Amniotic stem cell (primary cell): ENCODE measurements around the gene TTC31.
"Not testable (repeated sequence)": the region's sequence is repeated elsewhere in the genome, so short reads cannot be mapped to it uniquely, and the experiment has no call there.

ENCODE experiments used
- DNase-seq: peaks from one replicate; lab custom pipeline; 2025; lab: John Stamatoyannopoulos, UW

The TTC31 gene

GRCh38 chr2:74482801-74483674 lies at the start of gene TTC31, which contains the start of gene CCDC142:
Gene TTC31, plus strand, starts transcription at chr2:74483081. Its CDS starts 15 bp downstream, at chr2:74483096.
Gene CCDC142, minus strand, starts transcription at chr2:74482998. Its CDS starts 161 bp downstream, at chr2:74482837.
- peak; percentile 94 for DNase-seq

DNA sequence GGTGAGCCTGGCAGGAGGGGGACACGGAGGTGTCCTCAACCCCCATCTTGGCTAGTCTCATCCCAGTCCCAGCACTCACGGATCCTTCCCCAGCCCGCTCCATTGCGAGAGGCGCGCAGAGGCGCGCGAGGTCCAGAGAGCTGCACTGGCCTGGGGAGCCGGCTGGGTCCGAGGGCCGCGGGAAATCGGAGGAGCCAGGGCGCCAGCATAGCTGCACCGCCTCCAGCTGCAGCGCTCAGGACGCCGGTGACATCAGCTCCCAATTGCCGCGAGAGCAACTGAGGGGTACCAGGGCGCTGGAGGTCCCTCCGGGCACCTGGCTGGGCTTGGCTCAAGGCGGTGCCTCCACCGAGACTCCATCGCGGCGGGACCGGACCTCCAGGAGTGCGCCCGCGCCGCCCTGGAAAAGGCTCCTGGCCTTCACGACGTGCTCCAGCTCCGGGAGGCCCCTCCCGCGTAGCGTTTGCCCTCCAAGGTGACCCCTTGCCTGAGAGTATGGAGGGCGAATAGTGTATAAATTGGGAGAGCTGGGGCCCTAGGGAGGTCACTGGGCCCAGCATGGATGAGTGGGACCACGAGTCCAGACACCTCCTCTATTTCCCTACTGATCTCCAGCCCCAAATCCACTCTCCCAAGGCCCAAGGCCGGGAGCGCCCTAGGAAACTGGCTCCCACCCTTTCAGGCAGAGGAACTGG lies 46.6 kb upstream of the TTC31 start:
- no peak for DNase-seq

- DNase-seq: no peak
Observed at GRCh38 chr2:74436848-74437695, 45.8 kb upstream of the TTC31 start.

GRCh38 chr2:74438248-74438647 lies 44.6 kb upstream of the TTC31 start:
- no peak for DNase-seq

GRCh38 chr2:74439373-74439772 lies 43.5 kb upstream of the TTC31 start:
- no peak for DNase-seq

DNA sequence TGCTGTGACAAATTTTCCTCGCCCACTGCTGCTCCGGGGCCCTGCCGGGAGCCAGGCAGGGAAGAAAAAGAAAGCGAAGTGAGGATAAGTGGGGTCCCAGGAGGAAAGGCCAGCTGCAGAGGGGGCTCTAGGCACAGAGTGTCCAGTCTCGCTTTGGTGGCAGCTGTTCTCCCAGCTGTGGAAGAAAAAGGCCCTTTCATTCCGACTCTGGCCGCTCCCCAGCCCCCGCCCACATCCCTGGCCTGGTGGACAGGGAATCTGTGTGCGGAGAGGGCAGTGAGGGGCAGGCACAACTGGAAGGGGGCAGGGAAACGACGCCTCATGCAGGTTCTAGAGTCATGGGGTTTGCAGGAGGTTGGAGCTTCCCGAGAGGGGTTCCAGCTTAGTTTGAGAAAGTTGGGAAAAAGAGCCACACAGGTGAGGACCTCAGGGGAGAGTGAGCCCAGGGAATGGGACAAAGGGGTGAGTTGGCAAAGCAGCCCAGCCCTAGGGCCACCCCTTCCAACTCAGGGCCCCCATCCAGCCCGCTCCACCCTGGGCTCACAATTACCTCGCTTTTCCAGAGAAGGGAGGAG lies 43.0 kb upstream of the TTC31 start:
- no peak for DNase-seq

GRCh38 chr2:74440378-74441169 lies 42.3 kb upstream of the TTC31 start:
- DNase-seq: peak; percentile 63

DNA sequence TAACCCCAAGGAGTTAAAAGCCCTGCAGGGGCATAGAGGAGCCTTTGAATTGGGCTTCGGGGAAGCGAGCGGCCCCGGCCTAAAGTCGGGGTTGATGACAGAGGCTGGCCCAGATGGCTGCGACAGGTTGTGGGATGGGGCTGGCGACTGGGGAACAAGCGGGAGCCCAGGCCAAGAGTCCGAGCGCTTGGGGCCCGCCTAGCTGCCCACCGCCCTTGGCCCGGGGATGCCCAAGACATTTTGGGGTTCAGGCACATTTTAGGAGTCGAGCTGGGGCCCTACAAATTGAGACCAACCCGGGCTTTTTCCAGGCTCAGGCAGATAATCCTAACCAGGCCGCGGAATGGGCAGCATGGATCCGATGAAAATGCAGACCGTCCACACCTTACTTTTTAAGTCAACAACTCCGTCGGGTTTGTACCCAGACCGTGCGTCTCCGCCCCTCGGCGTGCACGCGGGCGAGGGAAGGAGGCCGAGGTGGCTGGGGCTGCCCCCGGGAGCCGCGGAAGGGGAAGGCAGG lies 41.7 kb upstream of the TTC31 start:
- DNase-seq: no peak

GRCh38 chr2:74441690-74442482 lies 41.0 kb upstream of the TTC31 start, which contains the start of gene RTKN:
Gene RTKN, minus strand, starts transcription at chr2:74441937. Its CDS starts 121 bp downstream, at chr2:74441816.
- no peak for DNase-seq

DNA sequence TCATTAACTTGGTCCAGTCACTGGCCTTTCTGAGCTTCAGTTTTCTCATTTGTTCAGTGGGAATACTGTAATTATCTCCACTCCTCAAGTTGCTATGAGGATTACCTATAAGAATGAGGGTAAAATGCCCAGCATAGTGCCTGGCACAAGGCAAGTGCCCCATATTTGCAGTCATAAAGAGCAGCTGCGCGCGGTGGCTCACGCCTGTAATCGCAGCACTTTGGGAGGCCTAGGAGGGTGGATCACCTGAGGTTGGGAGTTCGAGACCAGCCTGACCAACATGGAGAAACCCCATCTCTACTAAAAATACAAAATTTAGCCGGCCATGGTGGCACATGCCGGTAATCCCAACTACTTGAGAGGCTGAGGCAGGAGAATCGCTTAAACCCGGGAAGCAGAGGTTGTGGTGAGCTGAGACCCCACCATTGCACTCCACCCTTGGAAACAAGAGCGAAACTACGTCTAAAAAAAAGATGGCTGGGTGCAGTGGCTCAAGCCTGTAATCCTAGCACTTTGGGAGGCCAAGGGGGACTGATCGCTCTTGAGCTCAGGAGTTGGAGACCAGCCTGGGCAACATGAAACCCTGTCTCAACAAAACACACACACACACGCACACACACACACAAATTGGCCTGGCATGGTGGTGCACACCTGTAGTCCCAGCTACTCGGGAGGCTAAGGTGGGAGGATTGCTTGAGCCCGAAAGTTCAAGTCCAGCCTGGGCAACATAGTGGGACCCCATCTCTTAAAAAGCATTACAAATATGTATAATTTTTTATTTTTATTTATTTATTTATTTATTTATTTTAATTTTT lies 40.2 kb upstream of the TTC31 start:
- DNase-seq: not testable (repeated sequence)

- DNase-seq: no peak
Observed at GRCh38 chr2:74444498-74445318, 38.2 kb upstream of the TTC31 start.

DNA sequence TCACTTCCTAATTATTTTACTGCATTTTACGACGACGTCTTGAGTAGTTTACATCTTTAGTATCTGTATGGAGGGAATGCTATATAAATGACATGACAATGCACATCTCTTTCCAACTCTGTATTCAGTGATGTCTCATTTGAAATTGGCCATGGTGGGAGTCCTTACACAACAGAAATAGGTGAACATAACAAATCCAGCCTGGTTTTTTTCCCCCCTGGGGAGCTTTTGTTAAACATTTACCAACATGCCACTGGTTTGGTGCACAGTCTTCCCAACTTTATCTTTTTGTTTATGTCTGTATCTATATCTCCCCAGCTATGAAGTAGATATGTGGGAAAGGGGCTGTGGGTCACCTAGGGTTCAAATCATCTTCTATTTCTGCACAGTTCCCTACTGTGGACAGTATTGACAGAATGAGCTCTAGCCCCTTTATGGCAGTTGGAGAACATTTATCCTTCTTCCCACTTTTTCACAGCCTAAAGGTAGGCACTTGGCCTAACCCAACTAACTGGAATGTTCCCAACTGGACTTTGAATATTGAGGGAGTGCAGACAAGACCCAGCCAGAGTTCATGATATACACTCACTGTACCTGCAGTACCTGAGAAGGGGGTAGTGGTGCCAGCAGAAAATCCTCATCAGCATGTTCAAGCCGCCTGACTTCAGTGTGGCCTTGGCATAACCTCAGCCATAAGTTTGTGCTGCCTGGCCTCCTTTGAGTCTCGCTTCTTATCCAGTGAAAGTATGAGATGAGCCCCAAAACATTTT lies 35.5 kb upstream of the TTC31 start:
- DNase-seq: no peak

GRCh38 chr2:74448771-74449170 lies 34.1 kb upstream of the TTC31 start:
- no peak for DNase-seq

GRCh38 chr2:74450570-74451190 lies 32.2 kb upstream of the TTC31 start:
- DNase-seq: no peak

DNA sequence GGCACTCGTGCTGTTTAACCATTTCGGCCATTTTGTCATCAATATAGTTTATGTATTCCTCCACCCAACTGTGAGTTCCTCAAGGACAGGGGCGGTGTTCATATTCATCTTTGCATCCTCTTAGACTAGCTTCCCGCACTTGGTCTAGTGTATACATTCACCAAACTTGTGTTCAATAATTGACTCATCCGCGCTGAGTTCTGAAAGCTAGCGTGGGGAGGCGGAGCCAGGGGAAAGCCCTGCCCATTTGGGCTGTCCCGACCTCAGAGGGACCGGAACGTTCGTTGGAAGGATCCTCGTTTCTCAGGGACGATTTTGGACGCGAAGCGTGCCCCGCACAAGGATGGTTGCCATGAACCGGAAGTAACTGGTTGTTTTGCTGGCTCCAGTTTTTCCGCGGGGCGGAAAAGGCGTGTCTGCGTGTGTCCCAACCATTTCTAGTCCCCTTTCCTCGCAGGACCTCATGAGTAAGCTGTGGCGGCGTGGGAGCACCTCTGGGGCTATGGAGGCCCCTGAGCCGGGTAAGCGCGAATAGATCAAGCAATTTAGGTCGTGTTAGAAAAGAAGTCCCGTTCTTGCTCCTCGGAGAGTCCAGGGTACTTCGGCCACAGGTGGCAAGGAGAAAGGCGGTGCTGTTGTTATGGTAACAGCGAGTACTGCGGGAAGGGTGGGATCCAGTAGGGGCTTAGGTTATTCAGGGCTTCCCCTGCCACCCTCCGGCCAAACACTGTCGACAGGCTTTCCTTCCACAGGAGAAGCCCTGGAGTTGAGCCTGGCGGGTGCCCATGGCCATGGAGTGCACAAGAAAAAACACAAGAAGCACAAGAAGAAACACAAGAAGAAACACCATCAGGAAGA lies 28.0 kb upstream of the TTC31 start, which contains the start of gene INO80B:
Gene INO80B, plus strand, starts transcription at position 434 of the 858 bp plus-strand sequence. Its CDS starts 30 bp downstream, at position 464.
- DNase-seq: peak; percentile 97

DNA sequence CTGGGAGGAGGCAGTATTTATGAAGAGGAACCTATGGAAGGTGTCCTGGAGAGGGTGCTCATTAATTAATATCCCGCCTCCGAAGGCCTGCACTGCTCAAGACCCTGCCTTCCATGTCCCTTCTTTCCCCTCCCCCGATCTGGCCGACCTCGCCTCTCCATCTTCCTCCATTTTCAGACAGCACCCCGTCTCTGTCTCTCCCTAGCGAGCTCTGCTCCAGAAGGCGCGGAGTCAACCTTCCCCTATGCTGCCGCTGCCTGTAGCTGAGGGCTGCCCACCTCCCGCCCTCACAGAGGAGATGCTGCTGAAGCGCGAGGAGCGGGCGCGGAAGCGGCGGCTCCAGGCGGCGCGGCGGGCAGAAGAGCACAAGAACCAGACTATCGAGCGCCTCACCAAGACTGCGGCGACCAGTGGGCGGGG lies 25.7 kb upstream of the TTC31 start:
- DNase-seq: no peak
